Measurements from ENCODE around the gene MYO3B.

GRCh38 chr2:170573671-170574070, 395.7 kb downstream of the MYO3B start:
- TF ChIP-seq CTCF (IDR thresholded peaks at IDR 0.05; ENCODE audit: extremely low read depth in 1 of 2, insufficient read depth in 1 of 2, low read depth in 1 of 2, low read length in 2 of 2) = no peak
- TF ChIP-seq POLR2A (IDR thresholded peaks at IDR 0.05; ENCODE audit: low read depth, low read length) = no peak
- no peak for TF ChIP-seq EZH2 (IDR thresholded peaks at IDR 0.05; ENCODE audit: borderline replicate concordance, low read depth, low read length, severe bottlenecking)
- TF ChIP-seq FOS (IDR thresholded peaks at IDR 0.05; ENCODE audit: borderline replicate concordance, insufficient read depth, low read length) = no peak
